Gastroesophageal sphincter (tissue), 3 donors: ENCODE measurements around the gene CORIN.

Experiments used
- CTCF ChIP-seq, 4 experiments: fragments of 200-600 bp in 2 of 4; fragments of 450-650 bp in 2 of 4; sonication (generic) in 1 of 4; IDR thresholded peaks; one replicate each; pipeline ENCODE4 v1.5.1; 2017 to 2019; ENCODE audit warnings: antibody characterized with exemption in 4 of 4, mild to moderate bottlenecking in 2 of 4, moderate library complexity in 2 of 4
- POLR2A ChIP-seq, 2 donors: fragments of 450-650 bp; IDR thresholded peaks; one replicate each; pipeline ENCODE4 v1.6.1; 2017; ENCODE audit warnings: antibody characterized with exemption in 2 of 2, mild to moderate bottlenecking in 2 of 2, moderate library complexity in 1 of 2
- POLR2AphosphoS5 ChIP-seq: sonication (generic); formaldehyde crosslinking; IDR thresholded peaks from one replicate; pipeline ENCODE4 v1.6.1; 2017; ENCODE audit warnings: antibody characterized with exemption

- TF ChIP-seq POLR2A (IDR thresholded peaks at IDR 0.05) = no peak
- no peak for TF ChIP-seq CTCF (IDR thresholded peaks at IDR 0.05)
- no peak for TF ChIP-seq POLR2AphosphoS5
Observed at GRCh38 chr4:47842985-47843384, 5.1 kb upstream of the CORIN start.
